Peyer's patch (tissue), 4 donors: ENCODE measurements around the gene FAM50B.
A peak's percentile ranks its signal among the peaks of the same experiment; 100 is the strongest.

Experiments used
- CTCF ChIP-seq, 6 experiments: fragments of 450-650 bp in 4 of 6; fragments of 200-600 bp in 2 of 6; sonication (generic) in 1 of 6; IDR thresholded peaks; one replicate each; pipeline ENCODE4 v1.5.1; 2017 to 2019; ENCODE audit warnings: antibody characterized with exemption in 6 of 6, mild to moderate bottlenecking in 3 of 6, moderate library complexity in 1 of 6
- POLR2A ChIP-seq, 2 donors: fragments of 450-650 bp; IDR thresholded peaks; one replicate each; pipeline ENCODE4 v1.5.1; 2017; ENCODE audit warnings: antibody characterized with exemption in 2 of 2, mild to moderate bottlenecking in 2 of 2, moderate library complexity in 2 of 2

DNA sequence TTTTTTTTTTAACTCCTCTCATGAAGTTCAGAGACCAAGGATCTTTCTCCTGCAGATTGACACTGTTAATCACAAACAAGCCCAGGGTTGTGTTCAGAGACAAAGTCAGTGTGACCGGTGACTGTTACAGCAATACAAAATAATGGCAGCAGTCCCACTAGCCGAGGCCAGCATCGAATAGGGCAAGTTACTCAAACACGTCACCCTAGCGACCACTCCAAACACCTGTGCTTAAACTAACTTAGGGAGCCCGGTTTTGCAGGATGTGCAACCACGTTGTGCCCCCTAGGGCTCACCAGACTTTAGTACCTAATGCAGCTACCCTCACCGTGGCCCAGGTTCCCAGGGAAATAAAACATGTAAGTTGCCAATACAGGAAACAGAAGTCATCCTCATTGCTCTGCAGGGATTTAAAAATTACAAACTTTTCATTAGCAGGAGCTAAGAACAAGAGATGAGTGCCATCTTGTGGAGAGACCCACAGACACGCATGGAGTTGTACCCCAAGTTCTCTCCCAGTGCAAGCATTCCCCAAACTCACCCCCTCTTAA is 38.1 kb downstream of the FAM50B start:
- TF ChIP-seq CTCF (IDR thresholded peaks at IDR 0.05) (peak in 4 of 6 experiments; percentile 38 to 74 (median 64)), POLR2A (IDR thresholded peaks at IDR 0.05) (no peak)
